HS-27A (cell line): ENCODE measurements around the gene HPCAL1.

Source experiments
- DNase-seq: peaks from one replicate; pipeline ENCODE4 v3.0.0-alpha.2; 2012; ENCODE audit warnings: low read depth, missing footprints

HPCAL1 gene

DNA sequence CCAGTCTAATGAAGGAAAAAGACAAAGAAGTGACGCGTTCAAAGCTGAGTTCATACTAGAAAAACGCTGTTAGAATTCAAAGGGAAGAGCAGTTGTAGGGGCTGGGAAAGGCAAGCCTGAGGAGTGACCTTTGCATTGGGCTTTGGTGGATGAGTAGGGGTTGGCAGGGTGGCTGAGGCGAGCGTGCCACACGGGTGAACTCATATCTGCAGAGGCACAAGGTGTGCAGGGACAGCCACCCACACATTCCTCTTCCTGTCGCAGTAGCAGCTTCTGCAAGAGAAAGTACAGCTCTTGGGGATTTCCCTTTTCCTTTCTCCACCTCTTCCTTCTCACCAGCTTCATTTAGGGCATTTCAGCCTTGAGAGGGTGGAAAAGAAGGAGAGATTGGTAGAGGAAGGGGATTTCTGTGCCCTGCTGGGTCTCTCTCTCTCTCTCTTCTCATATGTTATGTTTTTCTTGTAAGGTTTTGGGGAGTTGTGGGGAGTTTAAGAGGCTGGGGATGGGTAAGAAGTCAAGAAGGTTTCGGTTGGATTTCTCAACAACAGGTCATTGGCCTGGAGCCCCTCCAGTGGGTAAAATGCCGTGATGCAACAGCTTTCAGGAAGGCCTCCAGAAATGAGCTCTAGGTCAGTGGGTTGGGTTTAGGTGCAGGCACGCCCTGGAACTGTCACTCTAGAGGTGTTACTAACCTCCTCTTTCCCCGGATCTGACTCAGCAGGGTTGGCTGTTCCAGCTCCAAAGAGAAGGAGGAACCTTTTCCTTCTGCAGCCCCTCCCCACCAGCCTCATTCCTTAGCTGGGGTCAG, 105.3 kb downstream of the HPCAL1 start:
- DNase-seq: no peak

DNA sequence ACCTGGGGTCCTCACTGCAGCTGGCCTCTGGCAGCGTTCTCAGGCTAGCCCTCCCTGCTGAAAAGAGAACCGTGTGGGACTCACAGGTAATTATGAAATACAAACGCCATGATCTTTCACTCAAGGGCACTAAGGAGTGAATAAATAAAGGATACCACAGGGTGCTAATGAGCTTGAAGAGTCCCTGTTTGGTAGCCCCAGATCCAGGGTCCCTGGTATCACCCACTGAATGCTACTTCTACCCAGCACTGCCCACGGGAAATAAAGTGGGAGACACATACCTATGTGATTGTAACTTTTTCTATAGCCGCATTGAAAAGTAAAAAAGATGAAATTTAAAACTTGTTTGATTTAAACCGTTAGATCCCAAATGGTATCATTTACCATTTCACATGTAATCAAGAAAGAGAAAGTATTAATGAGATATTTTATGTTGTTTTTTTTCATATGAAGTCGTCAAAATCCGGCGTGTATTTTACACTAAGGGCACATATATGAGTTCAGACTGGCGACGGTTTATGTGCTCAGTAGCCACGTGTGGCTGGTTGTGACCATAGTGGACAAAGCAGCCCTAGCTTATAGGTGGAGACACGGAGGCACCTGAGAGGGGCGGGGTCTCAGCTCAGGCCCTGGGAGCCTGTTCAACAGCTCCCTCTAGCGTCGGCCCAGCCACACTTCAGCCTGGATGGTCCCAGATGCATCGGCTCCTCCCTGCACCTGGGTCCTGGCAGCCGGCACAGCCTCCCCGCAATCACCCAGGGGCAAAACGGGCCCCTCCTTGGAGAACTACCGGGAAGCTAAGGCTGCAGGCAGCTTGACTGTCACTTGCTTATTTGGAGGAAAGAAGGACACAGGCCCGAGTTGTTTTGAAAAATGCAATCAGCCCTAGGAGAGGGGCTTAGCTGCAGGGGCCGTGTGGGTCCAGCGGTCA, 106.2 kb downstream of the HPCAL1 start:
- no peak for DNase-seq

- no peak for DNase-seq
Observed at GRCh38 chr2:10410001-10410822, 107.5 kb downstream of the HPCAL1 start.

- DNase-seq: no peak
Observed at GRCh38 chr2:10410823-10411437, 108.2 kb downstream of the HPCAL1 start.

DNA sequence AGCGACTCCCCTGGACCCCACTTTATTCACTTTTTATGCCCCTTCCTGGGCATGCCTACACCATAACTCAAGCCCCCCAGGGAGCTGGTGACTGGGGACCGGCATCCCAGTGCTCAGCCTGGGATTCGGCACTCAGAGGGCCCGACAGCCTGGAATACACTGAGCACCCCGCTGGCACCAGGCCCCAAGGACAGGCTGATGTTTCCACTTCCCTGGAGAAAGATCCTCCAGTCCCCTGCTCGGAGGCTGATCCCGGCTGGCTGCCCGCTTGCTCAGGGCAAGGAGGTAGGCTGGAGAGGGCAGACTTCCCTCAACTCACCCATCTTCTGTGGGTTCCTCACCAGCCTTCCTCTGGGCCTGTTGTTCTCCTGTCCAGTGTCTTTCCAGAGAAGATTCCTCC, 108.9 kb downstream of the HPCAL1 start:
- DNase-seq: no peak

GRCh38 chr2:10412380-10412779, 109.7 kb downstream of the HPCAL1 start:
- no peak for DNase-seq

DNA sequence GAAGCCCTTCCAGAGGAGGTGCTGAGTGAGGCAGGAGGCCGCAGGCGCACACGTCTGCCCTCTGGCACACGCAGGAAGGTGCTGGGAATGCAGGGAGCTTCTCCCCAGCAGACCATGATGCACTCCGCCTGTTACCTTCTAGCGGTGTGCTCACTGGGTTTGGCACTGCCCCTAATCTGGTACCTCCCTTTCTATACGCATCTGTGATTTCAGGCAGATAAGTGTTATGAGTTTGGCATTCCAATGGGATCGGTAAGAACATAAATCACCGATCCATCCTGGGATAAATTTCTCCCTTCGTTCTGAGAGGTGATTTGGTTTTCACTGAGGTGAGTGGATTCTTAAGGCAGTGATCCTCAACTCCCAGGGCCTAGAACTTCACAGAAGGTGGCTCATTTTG, 110.8 kb downstream of the HPCAL1 start:
- no peak for DNase-seq

- DNase-seq: peak; percentile 82
Observed at GRCh38 chr2:10413991-10414451, 111.3 kb downstream of the HPCAL1 start.

DNA sequence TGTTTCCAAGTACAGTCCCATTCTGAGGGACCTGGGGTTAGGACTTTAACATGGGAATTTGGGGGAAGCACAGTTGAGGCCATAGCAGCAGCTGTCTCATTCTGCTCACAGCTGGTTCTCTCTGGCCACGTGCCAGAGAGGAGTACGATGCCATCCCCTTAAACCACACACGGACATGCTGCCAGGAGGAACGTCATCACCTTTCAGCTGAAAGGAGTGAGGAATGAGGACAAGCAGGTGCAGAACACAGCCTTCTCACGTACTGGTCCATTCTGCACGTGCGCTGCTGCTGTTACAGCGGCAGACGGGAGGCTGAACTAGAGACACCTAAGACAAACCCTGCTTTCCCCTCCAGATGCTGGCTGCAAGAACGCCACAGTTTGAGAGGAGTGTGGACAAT, 111.9 kb downstream of the HPCAL1 start:
- DNase-seq: no peak

DNA sequence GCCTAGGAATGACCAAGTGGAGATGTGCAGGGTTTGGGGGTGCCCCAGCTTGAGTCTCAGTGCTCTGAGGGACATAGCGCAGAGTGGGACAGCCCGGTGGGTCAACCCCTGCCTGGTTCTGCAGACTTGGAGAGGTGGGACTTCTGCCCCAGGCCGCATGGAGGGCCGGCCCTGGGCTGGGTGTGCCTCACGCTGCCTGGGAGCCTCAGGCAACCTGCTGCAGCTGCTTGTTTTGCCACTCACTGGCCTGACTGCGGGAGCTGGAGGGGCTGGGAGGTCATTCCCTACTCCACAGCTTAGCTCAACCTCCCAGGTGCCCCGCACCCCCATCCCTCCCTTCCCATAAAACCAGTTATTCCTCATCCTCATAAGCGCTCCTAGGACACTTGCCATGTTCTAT, 112.3 kb downstream of the HPCAL1 start:
- DNase-seq: no peak

DNA sequence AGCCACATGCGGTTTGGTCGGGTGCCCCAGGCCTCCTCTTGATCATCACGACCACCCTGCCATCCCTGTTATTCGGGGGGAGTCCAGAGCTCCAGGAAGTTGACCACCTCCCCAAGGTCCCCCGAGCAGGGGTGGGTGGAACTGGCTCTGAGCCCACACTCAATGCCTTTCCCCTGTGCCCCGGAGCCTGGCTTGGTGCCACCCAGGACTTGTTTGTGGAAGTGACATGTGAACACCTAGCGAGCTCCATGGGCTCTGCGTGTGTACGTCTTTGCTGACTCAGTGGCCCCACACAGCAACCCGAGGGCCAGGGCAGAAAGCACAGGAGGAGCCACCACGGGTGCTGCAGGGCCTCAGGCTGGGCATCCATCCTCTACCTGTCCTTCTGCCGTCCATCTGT, 112.9 kb downstream of the HPCAL1 start:
- no peak for DNase-seq

DNA sequence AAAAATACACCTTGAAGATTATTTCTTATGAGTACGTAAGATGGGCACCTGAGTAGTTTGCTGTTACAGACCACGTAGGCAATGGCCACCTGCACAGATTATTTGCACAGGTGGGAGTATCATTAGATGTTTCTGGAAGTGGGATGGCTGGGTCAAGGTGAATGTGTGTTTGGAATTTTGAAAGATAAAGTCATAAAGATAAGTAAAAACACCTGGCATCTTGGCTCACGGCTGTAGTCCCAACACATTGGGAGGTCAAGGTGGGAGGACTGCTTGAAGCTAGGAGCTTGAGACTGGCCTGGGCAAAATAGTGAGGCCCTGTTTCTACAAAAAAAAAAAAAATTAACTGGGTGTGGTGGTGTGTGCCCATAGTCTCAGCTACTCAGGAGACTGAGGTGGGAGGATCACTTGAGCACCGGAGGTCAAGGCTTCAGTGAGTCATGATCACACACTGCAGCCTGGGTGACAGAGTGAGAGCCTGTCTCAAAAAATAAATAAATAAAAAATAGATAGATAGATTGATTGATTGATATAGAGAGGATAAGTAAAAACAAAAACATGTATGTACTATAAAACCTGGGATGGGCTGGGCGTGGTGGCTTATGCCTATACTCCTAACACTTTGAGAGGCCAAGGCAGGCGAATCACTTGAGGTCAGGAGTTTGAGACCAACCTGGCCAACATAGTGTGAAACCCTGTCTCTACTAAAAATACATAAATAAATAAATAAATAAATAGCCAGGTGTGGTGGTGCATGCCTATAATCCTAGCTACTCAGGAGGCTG, 115.0 kb downstream of the HPCAL1 start:
- no peak for DNase-seq

- no peak for DNase-seq
Observed at GRCh38 chr2:10419553-10420257, 117.0 kb downstream of the HPCAL1 start.

GRCh38 chr2:10422251-10422650, 119.5 kb downstream of the HPCAL1 start:
- DNase-seq: no peak

- no peak for DNase-seq
Observed at GRCh38 chr2:10422732-10423399, 120.2 kb downstream of the HPCAL1 start.

- no peak for DNase-seq
Observed at GRCh38 chr2:10423400-10423774, 120.7 kb downstream of the HPCAL1 start.

- no peak for DNase-seq
Observed at GRCh38 chr2:10424051-10424450, 121.3 kb downstream of the HPCAL1 start.

- no peak for DNase-seq
Observed at GRCh38 chr2:10424916-10425505, 122.3 kb downstream of the HPCAL1 start.

DNA sequence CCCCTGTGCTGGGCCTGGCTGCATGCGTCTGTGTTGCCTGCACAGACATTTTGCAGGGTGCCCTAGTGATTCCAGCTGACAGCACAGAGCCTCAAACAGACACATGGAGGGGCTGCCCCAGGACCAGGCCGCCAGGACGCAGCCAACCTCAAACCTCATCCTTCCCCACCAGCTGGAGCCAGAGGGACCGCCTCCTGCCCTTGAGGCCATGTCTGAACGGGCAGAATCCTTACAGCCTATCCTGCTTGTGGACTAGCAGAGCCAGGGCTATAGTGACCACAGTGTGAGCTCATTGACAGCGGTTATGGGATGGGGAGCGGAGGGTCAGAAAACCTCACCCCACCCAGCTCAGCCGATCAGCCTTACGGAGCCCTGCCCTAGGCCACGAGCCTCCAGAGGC, 123.0 kb downstream of the HPCAL1 start:
- no peak for DNase-seq
